Mammary epithelial cell (primary cell): ENCODE results near the gene SNAP25.

Experiments
- CTCF ChIP-seq, 2 donors: IDR thresholded peaks in 1 of 2; conservative IDR thresholded peaks in 1 of 2; 2 replicates each; pipeline ENCODE4 v1.5.1; 2011 to 2012; ENCODE audit warnings: inconsistent platforms in 2 of 2, low read length in 2 of 2, mild to moderate bottlenecking in 2 of 2, control low read depth in 1 of 2, low read depth in 1 of 2; ENCODE audit not compliant: insufficient read depth in 1 of 2; ENCODE audit errors: extremely low read depth in 1 of 2
- EZH2 ChIP-seq: IDR thresholded peaks from 2 replicates; pipeline ENCODE4 v1.6.1; 2012; ENCODE audit warnings: low read length, inconsistent platforms, borderline replicate concordance

- no peak for TF ChIP-seq EZH2
- TF ChIP-seq CTCF (conservative IDR thresholded peaks at IDR 0.05 in 1 of 2, IDR thresholded peaks at IDR 0.05 in 1 of 2; ENCODE audit: extremely low read depth in 1 of 2, insufficient read depth in 1 of 2, low read depth in 1 of 2, low read length in 2 of 2): no peak
These were observed 18.2 kb downstream of the SNAP25 start for GRCh38 chr20:10236540-10237533.
